NCI-H526 (cell line): ENCODE results near the gene TOM1L2.
A peak's percentile ranks its signal among the peaks of the same experiment; 100 is the strongest.
"Not testable (repeated sequence)": the region's sequence is repeated elsewhere in the genome, so short reads cannot be mapped to it uniquely, and the experiment has no call there.

Experiments
- DNase-seq, 2 experiments: peaks; one replicate each; lab custom pipeline; 2025; lab: John Stamatoyannopoulos, UW

TOM1L2 gene

DNA sequence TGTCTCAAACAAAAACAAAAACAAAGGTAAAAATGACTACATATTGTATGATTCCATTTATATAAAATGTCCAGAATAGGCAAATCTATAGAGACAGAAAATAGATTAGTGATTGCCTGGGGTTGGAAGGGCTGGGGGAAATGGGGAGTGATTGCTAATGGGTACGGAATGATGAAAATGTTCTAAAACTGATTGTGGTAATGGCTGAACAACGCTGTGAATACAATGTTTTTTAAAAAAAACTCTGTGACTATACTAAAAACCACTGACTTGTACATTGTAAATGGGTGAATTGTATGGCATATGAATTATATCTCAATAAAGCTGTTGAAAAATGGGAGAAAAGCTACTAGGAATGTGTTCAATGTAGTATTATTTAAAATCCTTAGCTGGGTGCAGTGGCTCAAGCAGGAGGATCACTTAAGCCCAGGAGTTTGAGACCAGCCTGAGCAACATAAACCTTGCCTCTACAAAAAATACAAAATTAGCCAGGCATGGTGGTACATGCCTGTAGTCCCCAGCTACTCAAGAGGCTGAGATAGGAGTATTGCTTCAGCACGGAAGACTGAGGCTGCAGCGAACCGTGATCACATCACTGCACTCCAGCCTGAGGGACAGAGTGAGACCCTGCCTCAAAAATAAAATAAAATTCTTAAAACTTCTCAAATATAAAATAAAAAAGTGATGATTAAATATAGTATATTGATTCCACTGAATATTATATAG lies 47.9 kb downstream of the TOM1L2 start:
- no peak for DNase-seq

DNA sequence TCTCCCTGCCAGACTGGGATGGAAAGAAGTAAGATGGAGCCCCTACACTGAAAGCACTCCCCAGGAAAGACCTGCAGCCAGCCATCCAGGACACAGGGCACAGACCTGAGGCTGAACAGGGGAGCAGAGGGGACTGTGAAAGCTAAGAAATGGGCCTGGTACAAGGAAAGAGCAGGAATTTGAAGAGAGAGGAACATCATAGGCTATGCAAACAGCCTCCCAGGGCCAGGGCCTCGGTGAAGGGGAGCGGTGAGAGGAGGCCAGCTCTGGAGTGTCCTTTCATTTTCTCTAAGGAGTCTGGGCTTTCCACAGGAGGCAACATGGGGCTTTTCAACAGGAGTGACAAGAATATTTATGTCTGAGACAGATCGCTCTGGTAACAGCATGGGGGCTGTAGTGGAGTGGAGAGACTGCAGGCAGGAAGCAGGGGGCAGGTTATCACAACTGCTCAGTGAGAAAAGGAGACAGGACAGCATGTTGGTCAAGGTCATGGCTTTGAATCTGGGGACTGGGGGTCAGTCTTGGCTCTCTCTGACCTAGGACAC lies 50.1 kb downstream of the TOM1L2 start:
- no peak for DNase-seq

DNA sequence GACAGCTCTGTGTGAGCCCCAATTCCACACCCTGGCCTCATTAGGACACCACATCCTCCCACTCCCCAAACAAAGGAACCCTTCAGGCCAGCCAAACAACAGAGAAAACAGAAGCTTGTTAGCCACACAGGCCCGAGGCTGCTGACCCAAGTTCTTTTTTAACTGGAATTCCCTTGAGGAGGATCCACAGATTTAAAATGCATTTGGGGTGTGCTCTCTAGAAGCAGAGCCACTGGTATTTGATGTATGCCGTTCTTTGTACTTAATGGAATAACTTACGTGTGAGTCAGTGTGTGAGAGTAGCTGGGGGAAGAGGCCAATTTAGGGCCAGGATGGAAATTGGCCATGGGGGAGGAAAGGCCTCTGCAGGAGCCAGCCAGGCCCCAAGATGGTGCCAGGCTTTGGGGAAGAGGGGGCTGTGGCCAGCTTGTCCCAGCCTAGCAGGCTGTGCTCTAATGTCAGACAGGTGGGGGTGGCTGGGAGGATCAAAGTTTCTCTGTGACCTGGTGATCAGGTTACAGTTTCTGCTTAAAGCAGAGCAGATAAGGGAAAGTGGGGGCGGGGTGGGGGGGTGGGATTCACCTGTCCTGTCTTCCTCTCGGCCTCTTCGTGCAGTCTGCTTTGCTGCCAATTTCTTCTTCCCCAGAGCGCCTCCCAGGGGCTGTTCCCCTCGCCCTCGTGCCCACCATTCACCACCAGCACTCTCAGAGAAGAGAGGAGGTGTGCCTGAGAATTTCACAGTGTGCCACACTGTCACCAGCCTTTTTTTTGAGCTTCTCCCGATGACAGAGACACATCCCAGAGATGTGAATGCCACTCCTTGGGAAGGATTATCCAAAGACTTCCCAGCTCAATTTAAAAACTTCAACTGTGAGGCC lies 50.8 kb downstream of the TOM1L2 start:
- peak in 1 of 2 experiments; percentile 40 for DNase-seq

DNA sequence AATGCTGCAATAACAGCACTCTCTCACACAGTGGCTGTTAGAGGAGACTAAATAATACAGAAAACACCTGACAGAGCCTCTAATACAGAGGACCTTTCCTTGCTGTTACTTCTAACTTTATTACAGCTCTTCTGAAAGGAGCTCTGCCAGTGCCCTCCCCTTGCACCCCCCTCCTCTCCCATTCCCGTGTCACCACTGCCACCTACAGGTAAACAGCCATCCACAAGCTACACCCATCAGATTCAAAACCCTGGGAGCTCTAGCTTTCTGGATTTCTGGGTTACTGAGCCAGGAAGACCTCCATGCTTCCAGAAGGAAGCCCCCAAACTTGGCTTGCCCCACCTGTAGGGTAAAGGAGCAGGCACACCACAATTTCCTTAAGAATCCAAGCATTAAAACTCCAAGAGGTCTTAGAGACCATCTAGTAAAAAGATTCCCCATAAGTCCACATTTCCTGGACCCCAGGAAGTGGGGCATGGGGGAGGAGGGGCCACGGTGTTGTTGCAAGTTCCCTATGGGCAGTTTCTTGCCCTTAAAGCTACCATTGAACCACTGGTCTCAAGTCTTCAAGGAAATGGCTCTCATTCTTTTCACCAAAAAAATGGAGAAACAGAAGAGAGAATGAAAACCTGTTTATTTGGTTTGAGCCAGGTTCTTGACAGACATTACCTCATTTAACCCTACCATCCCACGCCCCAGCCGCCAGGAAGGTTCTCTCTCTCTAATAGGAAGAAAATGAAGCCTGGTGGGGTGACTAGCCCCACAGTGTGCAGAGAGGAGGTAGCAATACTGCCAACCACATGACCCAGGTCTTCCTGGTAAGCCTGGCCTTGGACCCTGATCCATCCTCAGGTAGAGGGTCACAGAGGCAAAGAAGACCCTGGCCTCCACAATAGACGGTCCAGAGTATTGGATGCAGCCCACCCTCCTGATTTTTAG lies 52.8 kb downstream of the TOM1L2 start:
- DNase-seq = peak; percentile 25 to 50

DNA sequence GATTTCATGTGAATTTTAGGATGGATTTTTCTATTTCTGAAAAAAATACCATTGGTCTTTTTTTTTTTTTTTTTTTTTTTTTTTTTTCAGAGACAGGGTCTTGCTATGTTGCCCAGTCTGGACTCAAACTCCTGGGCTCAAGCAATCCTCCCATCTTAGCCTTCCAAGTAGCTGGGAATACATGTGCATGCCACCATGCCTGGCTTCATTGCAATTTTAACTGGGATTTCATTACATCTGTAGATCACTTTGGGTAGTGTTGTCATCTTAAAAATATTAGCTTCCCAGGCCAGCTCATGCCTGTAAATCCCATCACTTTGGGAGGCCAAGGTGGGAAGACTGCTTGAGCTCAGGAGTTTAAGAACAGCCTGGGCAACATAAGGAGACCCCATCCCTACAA lies 54.8 kb downstream of the TOM1L2 start:
- DNase-seq = no peak

DNA sequence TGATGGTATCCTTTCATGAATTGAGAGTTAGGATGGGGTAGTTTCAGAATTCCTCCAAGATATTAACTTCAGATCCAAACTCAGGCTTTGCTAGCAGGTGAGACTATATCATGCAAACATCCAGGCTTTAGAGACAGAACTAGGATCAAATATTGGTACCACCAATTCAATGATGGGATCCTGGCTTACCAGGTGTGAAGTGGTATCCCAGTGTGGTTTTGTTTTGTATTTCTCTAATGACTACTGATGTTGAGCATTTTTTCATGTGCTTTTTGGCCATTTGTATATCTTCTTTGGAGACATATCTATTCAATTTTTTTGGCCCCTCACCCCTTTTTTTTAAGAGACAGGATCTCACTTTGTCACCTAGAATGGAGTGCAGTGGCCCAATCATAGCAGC lies 57.0 kb downstream of the TOM1L2 start:
- DNase-seq = no peak

DNA sequence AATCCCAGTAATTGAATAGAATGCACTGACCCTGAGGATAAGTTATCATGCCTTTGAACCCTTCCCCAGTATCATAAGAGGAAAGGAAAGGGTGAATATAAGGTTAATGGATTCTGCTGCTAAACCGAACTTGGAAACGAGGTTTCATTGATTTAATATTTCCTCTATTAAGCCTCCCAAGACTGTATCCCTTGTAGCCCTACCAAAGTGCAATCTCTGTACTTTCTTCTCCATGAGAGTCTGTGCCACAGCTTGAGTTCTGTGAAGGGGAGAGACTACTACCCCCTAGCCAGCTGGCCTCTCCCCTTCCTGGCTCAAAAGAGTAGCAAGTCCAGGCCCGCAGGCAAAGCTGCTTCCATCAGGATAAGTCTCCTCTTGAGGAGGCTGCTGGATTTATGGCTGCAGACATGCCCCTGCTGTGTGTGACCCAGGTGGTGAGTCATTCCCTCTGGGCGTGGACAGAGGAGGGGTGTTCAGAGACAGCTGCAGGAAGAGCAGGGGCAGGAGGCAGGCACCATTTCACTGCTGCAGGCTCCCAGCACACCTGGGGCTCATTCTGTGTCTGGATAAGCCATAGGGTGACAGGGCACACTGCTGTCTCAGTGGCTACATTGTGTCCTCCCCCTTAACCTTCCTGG lies 58.4 kb downstream of the TOM1L2 start:
- no peak for DNase-seq

DNA sequence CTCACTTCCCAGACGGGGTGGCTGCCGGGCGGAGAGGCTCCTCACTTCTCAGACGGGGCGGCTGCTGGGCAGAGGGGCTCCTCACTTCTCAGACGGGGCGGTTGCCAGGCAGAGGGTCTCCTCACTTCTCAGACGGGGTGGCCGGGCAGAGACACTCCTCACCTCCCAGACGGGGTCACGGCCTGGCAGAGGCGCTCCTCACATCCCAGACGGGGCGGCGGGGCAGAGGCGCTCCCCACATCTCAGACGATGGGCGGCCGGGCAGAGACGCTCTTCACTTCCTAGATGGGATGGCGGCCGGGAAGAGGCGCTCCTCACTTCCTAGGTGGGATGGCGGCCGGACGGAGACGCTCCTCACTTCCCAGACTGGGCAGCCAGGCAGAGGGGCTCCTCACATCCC lies 59.9 kb downstream of the TOM1L2 start:
- DNase-seq = not testable (repeated sequence)

DNA sequence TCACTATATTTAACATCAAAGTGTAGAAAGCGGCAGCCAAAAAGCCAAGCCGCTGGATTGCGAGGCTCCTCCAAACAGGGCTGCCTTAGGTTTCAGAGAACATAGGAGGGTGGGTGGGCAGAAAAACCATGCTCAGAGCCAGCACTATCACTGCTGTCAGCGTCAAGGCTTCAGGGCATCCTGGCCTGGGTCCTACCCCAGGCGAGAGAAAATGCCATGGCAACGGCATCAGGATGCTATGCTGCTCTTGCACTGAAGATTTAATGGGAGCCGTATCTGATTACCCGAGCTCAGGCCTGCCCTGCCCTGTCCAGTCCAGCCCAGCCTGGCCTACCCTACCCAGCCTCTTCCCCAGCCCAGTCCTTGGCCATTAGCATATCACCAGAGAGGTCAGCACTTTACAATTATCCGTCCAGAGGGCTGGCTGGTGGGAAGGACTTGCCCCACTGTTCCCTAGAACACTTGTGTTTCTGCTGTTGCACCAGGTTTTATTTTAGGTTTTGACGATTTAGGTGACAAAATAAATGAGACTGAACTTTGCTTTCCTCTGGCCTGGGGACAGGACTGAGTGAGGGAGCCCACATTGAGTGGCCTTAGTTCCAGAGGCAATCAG lies 61.1 kb downstream of the TOM1L2 start:
- no peak for DNase-seq

DNA sequence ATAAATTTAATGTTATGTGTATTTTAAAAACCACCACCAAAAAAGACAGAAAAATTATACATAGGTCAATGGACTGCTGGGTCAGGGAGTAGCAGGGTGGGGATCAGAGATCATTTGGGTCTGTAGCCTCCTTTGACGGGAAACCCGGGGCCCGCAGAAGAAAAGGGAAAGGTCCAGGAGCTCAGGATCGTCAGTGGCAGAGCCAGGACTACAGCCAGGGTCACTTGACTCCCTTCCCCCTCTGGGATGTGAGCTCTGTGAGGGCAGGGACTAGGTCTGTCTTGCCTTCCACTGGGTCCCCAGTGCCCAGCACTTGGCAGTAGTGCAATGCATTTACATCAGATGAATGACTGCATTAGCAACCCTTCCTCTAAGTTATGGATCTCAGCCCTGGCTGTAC lies 62.1 kb downstream of the TOM1L2 start:
- DNase-seq = no peak

DNA sequence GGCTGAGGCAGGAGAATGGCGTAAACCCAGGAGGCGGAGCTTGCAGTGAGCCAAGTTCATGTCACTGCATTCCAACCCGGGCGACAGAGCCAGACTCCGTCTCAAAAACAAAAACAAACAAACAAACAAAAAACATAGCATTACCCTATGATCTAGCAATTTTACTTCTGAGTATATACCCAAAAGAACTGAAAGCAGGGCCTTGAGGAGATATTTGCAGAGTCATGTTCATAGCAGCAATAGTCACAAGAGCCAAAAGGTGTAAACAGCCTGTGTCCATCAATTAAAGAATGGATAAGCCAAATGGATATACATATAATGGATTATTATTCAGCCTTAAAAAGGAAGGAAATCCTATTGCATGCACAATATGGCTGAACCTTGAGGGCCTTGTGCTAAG lies 63.1 kb downstream of the TOM1L2 start:
- no peak for DNase-seq

DNA sequence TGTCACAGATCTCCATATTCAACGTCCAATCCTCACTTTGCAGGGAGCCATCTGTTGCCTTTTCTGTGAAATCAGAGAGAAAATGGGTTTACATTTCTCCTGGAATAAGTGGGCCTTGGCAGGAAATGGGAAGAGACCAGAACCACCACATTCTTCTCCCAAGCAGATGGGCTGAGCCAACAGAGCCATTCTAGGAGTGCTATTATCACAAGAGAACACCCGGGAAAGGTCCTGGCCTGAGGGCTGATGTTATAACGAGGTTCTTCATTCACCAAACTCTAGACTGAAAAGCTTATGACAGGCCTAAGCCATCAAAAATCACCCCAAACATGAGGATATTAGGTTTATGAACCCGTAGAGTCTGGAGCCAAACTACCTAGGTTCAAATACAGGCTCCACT lies 64.7 kb downstream of the TOM1L2 start:
- no peak for DNase-seq

DNA sequence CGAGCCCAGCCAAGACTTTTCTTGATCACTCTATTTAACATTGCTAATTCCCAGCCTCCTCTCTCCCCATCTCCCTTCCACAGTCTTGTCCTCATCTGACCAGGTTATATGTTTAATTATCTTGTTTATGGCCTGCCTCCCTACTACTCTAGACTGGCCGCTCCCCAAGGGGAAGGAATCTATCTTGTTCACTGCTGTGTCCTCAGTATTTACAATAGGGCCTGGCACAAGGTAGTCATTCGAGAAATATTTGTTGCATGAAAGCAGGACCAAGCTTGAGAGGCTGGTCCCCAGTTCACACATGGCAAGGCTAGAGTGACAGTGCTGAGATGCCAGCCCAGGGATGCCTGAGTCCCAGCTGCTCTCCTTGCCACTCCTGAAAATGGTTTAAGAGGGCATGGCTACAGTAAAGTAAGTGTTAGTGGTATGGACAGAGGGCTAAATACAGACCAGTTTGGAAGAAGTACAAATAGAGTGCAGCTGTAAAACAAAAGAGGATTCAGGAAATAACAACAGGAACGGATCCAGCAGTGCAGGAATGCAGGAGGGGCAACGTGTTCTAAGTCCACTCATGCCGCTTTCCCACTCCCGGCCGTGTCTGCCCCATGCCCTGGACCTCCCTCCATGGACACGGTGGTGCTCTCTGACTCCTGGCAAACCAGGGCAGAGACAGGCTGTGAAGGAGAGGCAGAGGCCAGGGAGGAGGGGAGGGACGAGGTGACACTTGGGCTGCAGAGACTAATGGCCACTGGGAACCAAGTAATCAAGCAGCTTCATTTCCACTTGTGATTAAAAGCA lies 65.6 kb downstream of the TOM1L2 start:
- no peak for DNase-seq

DNA sequence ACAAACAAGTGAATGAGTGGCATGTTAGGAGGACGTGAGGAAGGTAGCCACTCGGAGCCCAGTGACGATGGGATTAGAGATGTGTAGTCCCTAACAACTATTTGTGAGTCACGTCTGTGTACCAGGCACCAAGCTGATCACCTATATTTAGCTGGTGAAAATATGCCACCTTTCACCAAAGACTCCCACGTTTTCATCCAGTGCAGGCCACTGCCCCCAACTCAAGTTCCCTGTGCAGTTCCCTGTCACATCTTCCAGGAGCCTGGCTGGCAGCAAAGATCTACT lies 67.2 kb downstream of the TOM1L2 start:
- DNase-seq = no peak

DNA sequence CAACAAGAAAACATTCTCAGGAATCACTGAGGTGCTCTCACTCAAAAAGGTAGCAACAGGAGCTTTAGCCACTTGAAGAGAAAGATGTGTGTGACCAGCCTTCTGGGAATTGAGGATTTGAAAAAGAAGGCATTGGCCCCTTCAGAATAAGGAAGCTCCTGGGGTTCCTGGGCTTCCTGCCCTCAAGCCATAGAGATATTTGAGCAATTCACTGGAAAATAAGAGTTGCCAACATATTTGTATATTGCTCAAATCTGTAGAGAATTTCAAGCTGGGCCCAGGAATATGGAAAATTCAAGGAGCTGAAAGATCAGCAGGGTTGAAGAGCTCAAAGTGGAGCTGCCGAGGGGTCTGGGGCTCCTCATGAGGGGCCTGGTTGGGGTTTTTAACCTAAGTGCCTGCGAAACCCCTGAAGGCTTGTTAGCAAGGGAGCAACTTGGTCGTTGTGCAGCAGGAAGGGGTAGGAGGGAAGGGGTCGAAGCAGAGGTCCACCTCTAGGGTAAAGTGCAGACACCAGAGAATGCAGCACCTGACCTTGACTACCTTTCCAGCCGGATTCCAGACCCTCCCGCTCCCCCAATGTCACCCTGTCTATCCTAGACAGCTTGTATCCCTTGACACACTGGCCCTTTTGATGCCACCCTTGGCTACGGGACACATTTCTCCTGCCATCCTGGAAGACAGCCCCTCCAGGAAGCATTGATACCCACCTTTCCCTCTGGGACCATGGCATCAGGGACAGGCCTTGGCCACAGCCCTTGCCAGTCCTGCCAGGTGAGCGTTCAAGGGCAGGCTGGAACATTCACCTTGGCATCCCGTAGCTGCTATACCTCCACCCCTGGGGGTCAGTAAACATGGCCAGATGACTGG lies 67.8 kb downstream of the TOM1L2 start:
- no peak for DNase-seq

DNA sequence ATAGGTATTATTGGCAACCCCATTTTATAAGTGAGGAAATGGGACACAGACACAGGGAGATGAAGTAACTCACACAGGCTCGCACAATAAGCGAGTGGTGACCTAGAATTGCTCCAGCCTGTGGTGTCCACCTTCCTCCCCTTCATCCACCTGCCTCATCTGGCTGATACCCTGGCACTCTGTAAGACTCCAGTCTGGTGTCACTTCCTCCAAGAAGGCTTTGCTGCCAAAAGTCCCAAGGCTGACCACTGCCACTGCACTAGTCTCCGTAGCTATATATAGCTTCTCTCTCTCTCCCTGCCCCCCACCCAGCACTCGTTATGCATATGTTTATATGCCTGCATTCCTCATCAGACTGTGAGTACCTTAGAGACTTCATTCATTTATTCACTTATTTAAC lies 69.3 kb downstream of the TOM1L2 start:
- no peak for DNase-seq

DNA sequence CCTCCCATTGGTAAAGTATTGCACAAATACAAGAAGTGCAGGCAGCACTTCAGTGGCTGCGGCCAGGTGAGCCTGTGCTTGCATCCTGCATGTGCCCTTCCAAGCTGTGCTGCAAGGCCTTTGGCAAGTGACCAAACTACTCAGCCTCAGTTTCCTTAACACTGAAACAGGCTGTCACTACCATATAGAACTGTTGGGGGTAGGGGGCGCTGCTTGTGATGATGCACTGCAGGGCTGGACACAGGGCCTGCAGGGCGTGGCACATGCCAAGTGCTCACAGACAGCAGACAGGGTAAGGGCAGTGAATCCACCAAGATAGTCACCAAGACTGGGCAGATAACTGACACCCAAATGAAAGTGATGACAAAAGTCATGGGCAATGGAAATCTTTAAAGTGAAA lies 69.8 kb downstream of the TOM1L2 start:
- DNase-seq = no peak

DNA sequence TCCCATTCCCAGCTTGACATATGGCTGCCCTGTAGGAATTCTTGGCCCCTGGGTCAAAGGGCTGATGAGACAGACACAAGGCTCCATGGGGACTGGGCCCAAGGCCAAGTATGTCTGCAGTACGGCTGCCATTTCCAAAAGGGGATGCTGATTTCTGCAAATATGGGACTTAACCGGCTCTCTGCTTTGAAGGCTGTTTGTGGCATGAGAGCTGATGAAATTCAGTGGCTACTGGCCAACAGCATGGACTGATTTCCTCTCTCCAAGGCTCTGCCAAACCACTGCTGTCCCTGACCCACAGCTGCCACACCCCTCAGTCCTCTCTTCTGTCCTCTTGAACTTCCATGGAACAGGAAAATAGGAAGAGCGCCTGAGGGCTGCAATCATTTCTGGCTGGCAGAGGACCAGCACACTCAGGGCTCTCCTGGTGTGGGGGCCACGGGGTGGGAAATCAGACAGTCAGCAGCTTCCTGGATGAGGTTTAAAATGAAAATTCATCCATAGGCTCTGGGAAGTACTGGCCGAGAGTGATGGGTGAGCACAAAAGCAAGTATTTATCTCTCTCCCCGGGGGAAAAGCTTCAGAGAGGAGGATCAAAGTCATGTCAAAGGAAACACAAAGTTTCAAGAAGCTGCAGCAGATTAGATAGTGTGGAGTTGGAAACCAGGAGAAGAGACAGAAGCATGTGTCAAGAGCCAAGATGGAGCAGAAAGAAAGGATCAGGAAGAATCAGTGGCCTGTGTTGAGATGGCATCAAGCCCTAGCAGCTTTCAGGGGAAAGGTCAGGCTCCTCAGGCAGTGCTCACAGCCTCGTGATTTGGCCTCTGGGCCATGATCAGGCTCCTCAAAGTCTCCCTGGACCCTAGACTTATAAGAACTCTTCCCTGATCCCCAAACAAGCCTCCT lies 71.3 kb downstream of the TOM1L2 start:
- DNase-seq = no peak
